Mesothelial cell of epicardium (in vitro differentiated cells): ENCODE results near the gene MN1. TPM values are rescaled to one million over a fixed set of nuclear protein-coding genes. Genes with fewer than 3 reads are reported as not detected.

Experiments
- DNase-seq, 2 experiments: peaks; one replicate each; pipeline ENCODE4 v3.0.0; 2021; ENCODE audit warnings: low spot score in 2 of 2; ENCODE audit not compliant: unreplicated experiment in 2 of 2
- H3K27ac Mint-ChIP-seq: 2 replicates; pipeline ENCODE4 v1.8.0; 2021; ENCODE audit warnings: mixed read lengths
- H3K27me3 Mint-ChIP-seq: 2 replicates; pipeline ENCODE4 v1.8.0; 2021; ENCODE audit warnings: low read depth, mixed read lengths
- H3K36me3 Mint-ChIP-seq: 2 replicates; pipeline ENCODE4 v1.8.0; 2021; ENCODE audit warnings: mixed read lengths
- H3K4me1 Mint-ChIP-seq: 2 replicates; pipeline ENCODE4 v1.8.0; 2021; ENCODE audit warnings: mixed read lengths
- H3K4me3 Mint-ChIP-seq: 2 replicates; pipeline ENCODE4 v1.8.0; 2021; ENCODE audit warnings: mild to moderate bottlenecking, moderate library complexity, mixed read lengths
- H3K9me3 Mint-ChIP-seq: 2 replicates; pipeline ENCODE4 v1.8.0; 2021; ENCODE audit warnings: mixed read lengths
- CTCF ChIP-seq: fragments of 200-600 bp; sonication (generic); IDR thresholded peaks from one replicate; pipeline ENCODE4 v1.5.0; 2021; ENCODE audit warnings: antibody characterized with exemption; ENCODE audit not compliant: unreplicated experiment
- total RNA-seq: library from RNA; stranded (reverse); gene quantifications from 3 replicates; pipeline ENCODE4 v1.2.1, GENCODE V29; 2021

The MN1 gene
- total RNA-seq, 1 donor from 2014 or later = 47.8 TPM

- H3K27me3 Mint-ChIP-seq = no peaks in the 10 kb centered on the region
- H3K4me3 Mint-ChIP-seq = no peak overlapping the region
- peaks cover 33% of the 10 kb centered on the region for H3K4me1 Mint-ChIP-seq
- H3K36me3 Mint-ChIP-seq = peaks cover 8% of the 10 kb centered on the region
- TF ChIP-seq CTCF = no peak
- DNase-seq = no peak
- H3K9me3 Mint-ChIP-seq = peaks cover 10% of the 10 kb centered on the region
- peak overlapping the region; percentile 95 for H3K27ac Mint-ChIP-seq
These were observed 33.0 kb upstream of the MN1 start for GRCh38 chr22:27834364-27835185.

GRCh38 chr22:27833803-27834202, 32.2 kb upstream of the MN1 start:
- Mint-ChIP-seq H3K4me1 (peaks cover 33% of the 10 kb centered on the region), H3K9me3 (peaks cover 10% of the 10 kb centered on the region), H3K27ac (no peak overlapping the region), H3K27me3 (no peaks in the 10 kb centered on the region), H3K36me3 (peaks cover 7% of the 10 kb centered on the region), H3K4me3 (no peak overlapping the region)
- TF ChIP-seq CTCF = no peak
- DNase-seq = no peak

- H3K27me3 Mint-ChIP-seq = no peaks in the 10 kb centered on the region
- peaks cover 3% of the 10 kb centered on the region for H3K36me3 Mint-ChIP-seq
- no peak overlapping the region for H3K4me3 Mint-ChIP-seq
- peaks cover 36% of the 10 kb centered on the region for H3K4me1 Mint-ChIP-seq
- peaks cover 6% of the 10 kb centered on the region for H3K9me3 Mint-ChIP-seq
- no peak for DNase-seq
- no peak overlapping the region for H3K27ac Mint-ChIP-seq
- TF ChIP-seq CTCF = no peak
These were observed 31.1 kb upstream of the MN1 start for GRCh38 chr22:27832606-27833005.

GRCh38 chr22:27829620-27830019, 28.1 kb upstream of the MN1 start:
- H3K27ac Mint-ChIP-seq = no peak overlapping the region
- no peak for DNase-seq
- H3K27me3 Mint-ChIP-seq = no peaks in the 10 kb centered on the region
- H3K4me3 Mint-ChIP-seq = no peak overlapping the region
- no peak for TF ChIP-seq CTCF
- peaks cover 22% of the 10 kb centered on the region for H3K4me1 Mint-ChIP-seq
- H3K36me3 Mint-ChIP-seq = no peaks in the 10 kb centered on the region
- no peaks in the 10 kb centered on the region for H3K9me3 Mint-ChIP-seq

- no peak for TF ChIP-seq CTCF
- no peak for DNase-seq
- Mint-ChIP-seq H3K36me3 (no peaks in the 10 kb centered on the region), H3K9me3 (no peaks in the 10 kb centered on the region), H3K4me3 (no peak overlapping the region), H3K27ac (peak overlapping the region; percentile 73), H3K27me3 (no peaks in the 10 kb centered on the region), H3K4me1 (peaks cover 22% of the 10 kb centered on the region)
These were observed 26.3 kb upstream of the MN1 start for GRCh38 chr22:27827604-27828587.
